C1 segment of cervical spinal cord (tissue), 14 donors: ENCODE measurements around the gene FUZ.

Experiments used
- DNase-seq, 14 donors: peaks; one replicate each; lab custom pipeline; 2025; lab: John Stamatoyannopoulos, UW

FUZ gene

GRCh38 chr19:49851456-49852259, 38.6 kb upstream of the FUZ start:
- peak in 4 of 14 donors; percentile 27 to 47 (median 41) for DNase-seq

- DNase-seq, result peak in 13 of 14 donors; percentile 72 to 95 (median 90)
Measured at GRCh38 chr19:49850487-49851342, 37.6 kb upstream of the FUZ start, which contains the start of gene PTOV1. TSS of gene PTOV1 (plus strand) at chr19:49851159.

- no peak for DNase-seq
Measured at GRCh38 chr19:49850221-49850486, 37.1 kb upstream of the FUZ start.

GRCh38 chr19:49849433-49850220, 36.5 kb upstream of the FUZ start:
- DNase-seq, result no peak

- DNase-seq, result no peak
Measured at GRCh38 chr19:49848938-49849337, 35.8 kb upstream of the FUZ start.

- no peak for DNase-seq
Measured at GRCh38 chr19:49847731-49848696, 34.9 kb upstream of the FUZ start.

GRCh38 chr19:49846408-49846807, 33.3 kb upstream of the FUZ start:
- no peak for DNase-seq

GRCh38 chr19:49845414-49845813, 32.3 kb upstream of the FUZ start:
- DNase-seq, result no peak

- no peak for DNase-seq
Measured at GRCh38 chr19:49844138-49845095, 31.3 kb upstream of the FUZ start.

- no peak for DNase-seq
Measured at GRCh38 chr19:49843265-49843664, 30.2 kb upstream of the FUZ start.

GRCh38 chr19:49840736-49841249, 27.7 kb upstream of the FUZ start:
- no peak for DNase-seq

- DNase-seq, result no peak
Measured at GRCh38 chr19:49840321-49840720, 27.2 kb upstream of the FUZ start.

- no peak for DNase-seq
Measured at GRCh38 chr19:49839713-49840112, 26.6 kb upstream of the FUZ start.

GRCh38 chr19:49838885-49839588, 25.9 kb upstream of the FUZ start:
- DNase-seq, result no peak

GRCh38 chr19:49837425-49837824, 24.3 kb upstream of the FUZ start:
- DNase-seq, result no peak

GRCh38 chr19:49837009-49837310, 23.9 kb upstream of the FUZ start:
- DNase-seq, result no peak

GRCh38 chr19:49836176-49837008, 23.3 kb upstream of the FUZ start:
- DNase-seq, result no peak

- DNase-seq, result no peak
Measured at GRCh38 chr19:49835562-49835961, 22.5 kb upstream of the FUZ start.
